Parathyroid adenoma (tissue), 2 donors: ENCODE results near the gene SP2.

Source experiments
- H2AFZ ChIP-seq: fragments of 300-600 bp; sonication (generic); one replicate; pipeline ENCODE4 v1.7.0; 2017; ENCODE audit warnings: antibody characterized with exemption, mild to moderate bottlenecking
- H3K27ac ChIP-seq: fragments of 300-600 bp; sonication (generic); one replicate; pipeline ENCODE4 v1.7.0; 2017
- H3K27me3 ChIP-seq: fragments of 300-600 bp; sonication (generic); one replicate; pipeline ENCODE4 v1.7.0; 2017; ENCODE audit warnings: low read length; ENCODE audit not compliant: control insufficient read depth, insufficient read depth
- H3K36me3 ChIP-seq: fragments of 300-600 bp; sonication (generic); one replicate; pipeline ENCODE4 v1.7.0; 2017; ENCODE audit warnings: low read length; ENCODE audit not compliant: control insufficient read depth, insufficient read depth
- H3K4me1 ChIP-seq: fragments of 300-600 bp; sonication (generic); one replicate; pipeline ENCODE4 v1.7.0; 2017; ENCODE audit warnings: control low read depth
- H3K4me2 ChIP-seq: fragments of 300-600 bp; sonication (generic); one replicate; pipeline ENCODE4 v1.7.0; 2017; ENCODE audit warnings: low read length
- H3K4me3 ChIP-seq: fragments of 300-600 bp; sonication (generic); one replicate; pipeline ENCODE4 v1.7.0; 2017; ENCODE audit warnings: low read depth, low read length
- H3K79me2 ChIP-seq: fragments of 300-600 bp; sonication (generic); one replicate; pipeline ENCODE4 v1.7.0; 2017; ENCODE audit warnings: control low read depth
- H3K9ac ChIP-seq: fragments of 300-600 bp; sonication (generic); one replicate; pipeline ENCODE4 v1.7.0; 2017; ENCODE audit warnings: mild to moderate bottlenecking
- H3K9me3 ChIP-seq: fragments of 300-600 bp; sonication (generic); one replicate; pipeline ENCODE4 v1.7.0; 2017; ENCODE audit warnings: low read length; ENCODE audit not compliant: control insufficient read depth
- CTCF ChIP-seq: fragments of 300-600 bp; sonication (generic); IDR thresholded peaks from one replicate; pipeline ENCODE4 v1.7.0; 2017; ENCODE audit warnings: antibody characterized with exemption, mild to moderate bottlenecking
- donor health status: primary hyperparathyroidism.

SP2 gene

GRCh38 chr17:47883589-47884426 lies 12.2 kb upstream of the SP2 start:
- no peak for TF ChIP-seq CTCF
- no peaks in the 10 kb centered on the region for H3K36me3 ChIP-seq
- H3K9me3 ChIP-seq: no peaks in the 10 kb centered on the region
- no peak overlapping the region for H3K4me3 ChIP-seq
- no peaks in the 10 kb centered on the region for H3K27me3 ChIP-seq
- H3K9ac ChIP-seq: no peak overlapping the region
- H3K79me2 ChIP-seq: no peaks in the 10 kb centered on the region
- peak overlapping the region; percentile 82 for H3K27ac ChIP-seq
- peaks cover 28% of the 10 kb centered on the region for H3K4me1 ChIP-seq
- peak overlapping the region; percentile 71 for H2AFZ ChIP-seq
- H3K4me2 ChIP-seq: peak overlapping the region; percentile 29

GRCh38 chr17:47884427-47884740 lies 11.7 kb upstream of the SP2 start:
- Histone ChIP-seq H3K27me3 (no peaks in the 10 kb centered on the region), H2AFZ (peak overlapping the region; percentile 71), H3K4me1 (peaks cover 28% of the 10 kb centered on the region), H3K36me3 (no peaks in the 10 kb centered on the region), H3K9me3 (no peaks in the 10 kb centered on the region), H3K4me2 (peak overlapping the region; percentile 29), H3K27ac (peak overlapping the region; percentile 82), H3K9ac (no peak overlapping the region), H3K4me3 (no peak overlapping the region), H3K79me2 (no peaks in the 10 kb centered on the region)
- TF ChIP-seq CTCF: no peak

- Histone ChIP-seq H3K4me2 (no peak overlapping the region), H3K4me1 (peaks cover 32% of the 10 kb centered on the region), H3K9ac (no peak overlapping the region), H3K79me2 (no peaks in the 10 kb centered on the region), H3K9me3 (no peaks in the 10 kb centered on the region), H3K27me3 (no peaks in the 10 kb centered on the region), H3K27ac (peak overlapping the region; percentile 82), H3K4me3 (no peak overlapping the region), H2AFZ (peak overlapping the region; percentile 71), H3K36me3 (no peaks in the 10 kb centered on the region)
- TF ChIP-seq CTCF: no peak
Observed at GRCh38 chr17:47884905-47885730, 10.9 kb upstream of the SP2 start.

GRCh38 chr17:47888293-47888692 lies 7.7 kb upstream of the SP2 start:
- H3K27me3 ChIP-seq: no peaks in the 10 kb centered on the region
- TF ChIP-seq CTCF: no peak
- H3K9ac ChIP-seq: no peak overlapping the region
- H3K36me3 ChIP-seq: no peaks in the 10 kb centered on the region
- H3K4me2 ChIP-seq: no peak overlapping the region
- H3K27ac ChIP-seq: no peak overlapping the region
- no peaks in the 10 kb centered on the region for H3K9me3 ChIP-seq
- H3K4me1 ChIP-seq: peaks cover 31% of the 10 kb centered on the region
- H3K79me2 ChIP-seq: no peaks in the 10 kb centered on the region
- no peak overlapping the region for H2AFZ ChIP-seq
- H3K4me3 ChIP-seq: no peak overlapping the region
